NCI-H2081 treated with DMSO at 0.1 percent for 48 hours (cell line): ENCODE measurements around the gene ASCL2.

Experiments used
- DNase-seq: peaks from one replicate; lab custom pipeline; 2025; lab: John Stamatoyannopoulos, UW

Gene ASCL2

GRCh38 chr11:2270322-2271076 lies at the start of gene ASCL2:
TSS of gene ASCL2 (minus strand) at chr11:2270588. CDS start at chr11:2270332, 256 bp downstream.
- no peak for DNase-seq

DNA sequence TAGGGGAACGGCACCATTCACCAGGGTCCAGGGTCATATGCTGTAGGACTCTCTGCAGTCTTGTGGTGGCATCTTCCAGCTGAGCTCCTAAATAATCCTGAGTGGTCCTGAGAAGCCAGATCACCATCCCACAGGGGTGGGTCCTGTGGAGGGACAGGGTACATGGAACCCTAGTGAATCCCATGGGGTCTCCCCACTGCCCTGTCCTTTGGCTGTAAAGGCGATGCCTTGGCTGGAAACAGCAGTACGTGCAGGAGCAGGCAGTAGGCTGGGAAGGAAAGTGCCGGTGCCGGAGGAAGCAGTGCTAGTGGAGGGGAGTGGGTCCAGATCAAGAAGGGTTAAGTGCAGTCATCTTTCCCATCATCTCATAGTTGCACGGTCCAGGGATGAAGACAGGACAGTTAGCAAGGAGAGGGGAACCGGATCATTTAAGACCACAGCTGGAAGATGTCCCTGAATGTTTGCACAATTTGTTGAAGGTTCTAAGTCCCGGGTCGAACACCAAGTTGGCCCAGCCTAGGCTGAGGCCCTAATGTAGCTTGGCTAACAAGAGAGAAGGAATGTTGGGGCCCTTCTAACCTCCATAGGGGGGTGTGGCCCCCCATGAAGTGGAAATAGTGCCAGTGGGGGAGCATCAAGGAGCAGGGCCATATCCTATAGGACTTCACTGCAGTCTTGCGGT lies 49.5 kb upstream of the ASCL2 start:
- no peak for DNase-seq

DNA sequence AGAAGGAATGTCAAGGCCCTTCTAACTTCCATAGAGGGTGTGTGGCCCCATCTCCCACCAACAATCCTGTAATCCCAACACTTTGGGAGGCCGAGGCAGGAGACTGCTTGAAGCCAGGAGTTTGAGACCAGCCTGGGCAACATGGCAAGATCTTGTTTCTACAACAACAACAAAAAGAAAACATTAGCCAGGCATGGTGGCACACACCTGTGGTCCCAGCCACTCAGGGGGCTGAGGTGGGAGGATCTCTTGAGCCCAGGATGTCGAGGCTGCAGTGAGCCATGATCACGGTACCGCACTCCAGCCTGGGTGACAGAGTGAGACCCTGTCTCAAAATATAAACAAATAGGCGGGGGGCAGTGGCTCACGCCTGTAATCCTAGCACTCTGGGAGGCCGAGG lies 48.3 kb upstream of the ASCL2 start:
- no peak for DNase-seq

DNA sequence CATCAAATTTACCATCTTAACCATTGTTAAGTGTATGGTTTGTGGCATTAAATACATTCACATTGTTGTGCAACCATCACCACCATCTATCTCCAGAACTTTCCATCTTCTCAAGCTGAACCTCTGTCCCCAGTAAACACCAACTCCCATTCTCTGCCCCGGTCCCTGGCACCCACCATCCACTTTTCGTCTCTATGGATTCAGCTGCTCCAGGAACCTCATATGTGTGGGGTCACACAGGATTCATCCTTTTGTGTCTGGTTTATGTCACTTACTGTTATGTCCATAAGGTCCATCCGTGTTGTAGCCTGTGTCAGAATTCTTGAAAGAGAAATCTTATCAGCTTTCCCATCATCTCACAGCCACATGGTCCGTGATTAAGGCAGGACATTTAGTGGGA lies 47.7 kb upstream of the ASCL2 start:
- no peak for DNase-seq

DNA sequence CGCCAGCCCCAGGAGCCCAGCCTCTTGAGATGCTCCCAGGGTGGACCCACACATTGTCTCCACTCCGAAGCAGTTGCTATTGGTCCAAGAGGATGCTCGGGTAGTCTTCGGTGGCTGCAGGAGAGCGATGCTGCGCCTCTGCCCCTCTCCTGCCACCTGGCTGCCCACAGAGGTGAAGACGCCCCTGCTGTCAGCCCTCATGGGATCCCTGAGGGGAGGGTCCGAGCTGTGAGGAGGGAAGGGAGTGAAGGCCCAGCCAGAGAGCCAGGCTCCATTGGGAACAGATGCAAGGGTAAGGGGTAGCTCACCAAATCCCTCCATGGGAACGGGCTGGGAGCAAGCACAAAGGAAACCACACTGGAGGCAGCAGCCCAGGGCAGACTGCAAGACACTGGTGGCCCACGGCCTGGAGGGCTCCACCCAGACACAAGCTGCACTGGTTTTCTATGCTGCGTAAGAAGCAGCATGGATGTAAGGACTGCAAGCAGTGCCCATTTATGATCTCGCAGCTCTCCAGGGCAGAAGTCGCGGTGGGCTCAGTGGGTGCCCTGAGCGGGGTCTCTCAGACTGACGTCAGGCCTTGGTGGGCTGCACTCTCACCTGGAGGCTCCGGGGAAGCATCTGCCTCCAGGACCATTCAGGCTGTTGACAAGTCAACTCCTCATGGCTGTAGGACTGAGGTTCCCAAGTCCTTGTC lies 47.1 kb upstream of the ASCL2 start:
- no peak for DNase-seq

DNA sequence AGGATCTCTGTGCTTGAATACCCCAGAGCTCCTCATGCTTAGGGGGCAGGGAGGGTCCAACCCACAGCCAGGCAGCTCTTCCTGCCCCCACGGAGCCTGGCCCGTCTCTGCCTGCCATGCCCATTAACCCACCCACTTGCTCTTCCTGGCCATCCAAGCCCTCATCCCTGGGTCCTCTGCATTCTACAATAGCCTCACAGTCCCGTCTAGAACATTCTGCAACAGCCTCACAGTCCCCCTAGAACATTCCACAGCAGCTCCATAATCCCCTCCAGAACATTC lies 46.5 kb upstream of the ASCL2 start:
- DNase-seq: no peak

- DNase-seq: no peak
These were observed 46.0 kb upstream of the ASCL2 start for GRCh38 chr11:2316169-2316962.

- no peak for DNase-seq
These were observed 45.2 kb upstream of the ASCL2 start for GRCh38 chr11:2315395-2316168.

DNA sequence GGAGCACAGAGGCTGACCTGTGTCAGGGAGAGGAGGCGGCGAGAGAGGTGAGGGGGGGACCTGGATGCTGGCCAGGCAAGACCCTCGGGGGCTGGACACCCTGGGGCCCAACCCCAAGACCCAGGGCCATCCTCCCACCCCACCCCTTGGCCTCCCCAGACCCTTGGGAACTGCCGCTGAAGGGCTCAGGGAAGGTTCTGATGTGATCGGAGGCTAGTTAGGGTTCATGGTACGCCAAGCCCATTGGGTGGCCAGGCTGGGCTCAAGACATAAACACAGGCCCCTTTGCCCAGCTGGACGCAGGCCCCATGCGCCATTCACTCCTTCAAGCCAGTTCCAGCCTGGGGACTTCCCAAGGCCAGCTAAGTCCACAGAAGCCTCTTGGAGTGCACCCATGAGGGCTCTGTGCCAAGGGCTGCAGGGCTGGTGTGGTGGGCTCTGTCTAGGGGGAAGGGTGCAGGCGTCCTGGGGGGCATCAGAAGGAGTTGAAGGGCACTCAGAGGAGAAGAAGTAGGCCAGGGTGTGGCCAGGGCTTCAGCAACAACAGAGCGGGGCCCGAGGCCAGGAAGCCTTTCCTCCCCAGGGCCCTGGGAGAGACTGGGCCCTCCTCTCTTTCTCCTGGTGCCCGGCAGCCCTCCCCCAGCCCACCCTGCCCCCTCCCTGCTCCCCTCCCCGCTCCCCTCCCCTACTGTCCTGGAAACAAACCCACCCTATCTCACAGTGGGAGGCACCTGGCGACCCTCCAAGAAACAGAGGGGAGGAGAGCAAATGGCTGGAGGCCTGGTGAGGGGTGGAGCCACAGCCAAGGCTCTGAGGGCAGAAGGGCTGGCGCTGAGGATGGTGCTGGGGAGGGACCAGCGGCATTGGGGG lies 44.4 kb upstream of the ASCL2 start:
- no peak for DNase-seq

DNA sequence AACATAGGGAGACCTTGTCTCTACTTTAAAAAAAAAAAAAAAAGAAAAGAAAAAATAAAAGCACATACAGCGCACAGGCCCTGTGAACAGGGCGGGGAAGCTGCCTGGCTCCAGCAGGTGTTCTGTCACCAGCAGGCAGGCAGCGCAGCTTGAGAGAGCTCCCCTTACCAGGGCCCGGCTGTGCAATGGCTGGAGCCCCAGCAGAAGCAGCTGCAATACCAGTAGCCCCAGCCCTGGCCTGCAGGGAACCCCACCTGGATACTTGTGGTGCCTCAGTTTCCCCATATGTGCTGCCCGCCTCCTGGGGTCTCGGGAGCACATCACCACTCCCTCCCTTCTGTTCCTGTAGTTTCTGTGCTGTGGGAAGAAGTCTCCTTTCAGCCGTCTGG lies 43.7 kb upstream of the ASCL2 start:
- DNase-seq: no peak

GRCh38 chr11:2313051-2313951 lies 42.9 kb upstream of the ASCL2 start:
- no peak for DNase-seq

DNA sequence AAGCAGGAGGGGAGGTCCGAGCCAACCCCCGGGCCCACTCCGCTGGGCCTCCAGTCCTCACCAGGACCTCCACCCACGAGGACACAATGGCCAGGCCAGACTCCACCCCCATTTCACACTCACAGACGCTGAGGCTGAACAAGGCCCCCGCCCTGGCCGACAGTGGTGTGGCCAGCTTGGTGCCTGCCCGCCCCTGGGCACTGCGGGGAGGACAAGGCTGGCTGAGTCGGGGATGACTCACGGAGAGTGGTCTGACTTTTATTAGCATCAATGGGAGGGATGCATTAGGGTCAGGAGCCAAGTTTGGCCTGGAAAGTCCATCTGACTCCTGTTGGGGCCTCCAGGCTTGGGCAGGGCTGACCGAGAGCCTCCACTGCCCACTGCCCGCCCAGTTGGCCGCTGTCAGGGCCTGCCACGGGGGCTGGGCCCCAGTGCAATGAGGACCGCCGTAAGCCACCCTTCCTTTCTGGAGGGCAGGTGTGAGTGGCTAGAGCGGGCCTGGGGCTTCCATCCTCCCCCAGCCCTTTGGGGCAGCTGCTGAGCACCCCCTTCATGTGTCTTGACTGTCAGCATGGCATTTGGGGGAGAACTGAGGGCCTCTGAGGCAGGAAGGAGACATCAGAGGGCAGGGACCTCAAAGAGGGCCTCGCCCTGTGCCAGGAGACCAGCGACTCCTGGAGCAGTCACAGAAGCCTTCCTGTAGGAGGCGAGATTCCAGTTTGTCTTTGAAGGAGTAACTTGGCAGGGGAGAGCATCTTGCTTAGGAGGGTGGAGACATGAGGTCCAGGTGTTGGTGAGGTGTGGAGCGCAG lies 42.0 kb upstream of the ASCL2 start:
- no peak for DNase-seq

GRCh38 chr11:2311353-2312133 lies 41.2 kb upstream of the ASCL2 start:
- no peak for DNase-seq

DNA sequence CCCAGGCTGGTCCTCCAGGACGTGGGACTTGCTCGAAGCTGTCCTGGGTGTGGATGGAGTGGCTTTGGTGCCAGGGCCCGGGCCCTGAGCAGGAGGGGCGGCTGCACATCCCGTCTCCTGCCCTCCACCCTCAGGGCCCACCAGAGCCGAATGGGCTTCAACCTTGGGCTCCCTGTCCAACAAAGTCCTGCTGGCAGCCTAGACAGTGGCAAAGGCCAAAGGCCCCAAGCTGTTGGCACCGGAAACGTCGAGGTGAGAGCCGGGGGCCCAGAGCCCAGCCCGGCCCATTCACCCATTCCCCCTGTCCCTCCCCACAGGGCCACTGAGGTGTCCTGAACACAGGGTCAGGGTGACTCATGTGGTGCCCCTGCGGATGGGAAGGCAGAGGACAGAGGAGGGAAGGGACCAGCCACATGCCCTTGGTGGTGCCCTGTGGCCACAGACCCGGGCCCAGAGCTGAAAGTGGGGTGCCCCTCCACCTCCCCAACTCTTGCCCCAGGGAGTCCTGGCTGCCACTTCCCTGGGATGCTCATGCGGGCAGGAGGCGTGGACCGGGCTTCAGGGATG lies 40.5 kb upstream of the ASCL2 start:
- no peak for DNase-seq

DNA sequence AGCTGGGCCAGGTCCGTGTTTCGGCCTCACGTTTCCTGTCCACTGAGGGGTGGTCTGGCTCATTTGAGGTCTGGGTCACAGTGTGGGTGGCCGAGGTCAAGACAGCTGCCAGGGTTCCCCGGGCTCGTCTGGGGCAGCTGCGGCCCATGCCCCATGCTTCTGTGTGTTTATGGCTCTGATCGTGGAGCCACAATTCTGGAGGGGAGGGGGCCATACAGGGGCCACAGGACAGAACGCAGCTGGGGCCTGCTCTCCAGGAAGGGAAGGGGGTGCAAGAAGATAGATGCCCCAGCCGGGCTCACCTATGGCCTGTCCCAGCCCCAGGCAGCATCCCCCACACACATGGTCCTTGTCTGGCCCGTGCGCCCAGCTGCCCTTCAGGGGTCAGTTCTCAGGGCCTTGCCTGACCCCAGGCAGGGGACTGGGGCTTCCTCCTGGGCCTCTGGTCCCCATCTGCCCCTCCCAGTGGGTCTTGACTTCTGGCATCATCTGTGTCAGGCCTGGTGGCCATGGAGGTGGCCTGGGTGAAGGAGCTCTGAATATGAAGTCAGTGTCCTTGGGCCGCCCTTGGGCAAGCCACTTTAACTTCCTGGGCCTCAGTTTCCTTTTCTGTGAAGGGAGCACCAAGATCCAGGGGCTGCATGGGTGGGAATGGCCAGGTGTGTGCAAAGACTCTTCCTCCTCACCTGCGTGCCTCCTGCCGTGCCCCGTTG lies 39.8 kb upstream of the ASCL2 start:
- no peak for DNase-seq

GRCh38 chr11:2309251-2310072 lies 39.1 kb upstream of the ASCL2 start:
- no peak for DNase-seq
